Activated CD8-positive, alpha-beta memory T cell treated with anti-CD3 and anti-CD28 coated beads for 4 hours (primary cell): ENCODE data around the gene ZNF189.
"Not testable (repeated sequence)": the region's sequence is repeated elsewhere in the genome, so short reads cannot be mapped to it uniquely, and the experiment has no call there.

Source experiments
- DNase-seq, 2 donors: peaks; one replicate each; pipeline ENCODE4 v3.0.0-alpha.2; 2020; ENCODE audit warnings: low read depth in 2 of 2

ZNF189 gene

GRCh38 chr9:101380295-101380694, 18.4 kb upstream of the ZNF189 start:
- DNase-seq, result no peak

GRCh38 chr9:101381118-101381517, 17.5 kb upstream of the ZNF189 start:
- DNase-seq, result no peak

GRCh38 chr9:101381833-101382342, 16.8 kb upstream of the ZNF189 start:
- no peak for DNase-seq

GRCh38 chr9:101383361-101383760, 15.3 kb upstream of the ZNF189 start:
- DNase-seq, result no peak

- DNase-seq, result not testable (repeated sequence)
These were observed 13.6 kb upstream of the ZNF189 start, which contains the start of gene BAAT for GRCh38 chr9:101384873-101385536. Gene BAAT, minus strand, starts transcription at chr9:101385006. Its CDS starts 13,602 bp downstream, at chr9:101371404.

- DNase-seq, result no peak
These were observed 10.7 kb upstream of the ZNF189 start for GRCh38 chr9:101387871-101388506.

GRCh38 chr9:101388507-101388993, 10.1 kb upstream of the ZNF189 start:
- DNase-seq, result no peak

GRCh38 chr9:101393135-101393534, 5.5 kb upstream of the ZNF189 start:
- DNase-seq, result no peak

- DNase-seq, result no peak
These were observed 4.0 kb upstream of the ZNF189 start for GRCh38 chr9:101394687-101395086.

- DNase-seq, result no peak
These were observed 944 bp upstream of the ZNF189 start for GRCh38 chr9:101397746-101398067.

- no peak for DNase-seq
These were observed 435 bp downstream of the ZNF189 start for GRCh38 chr9:101398930-101399642.

- no peak for DNase-seq
These were observed 956 bp downstream of the ZNF189 start for GRCh38 chr9:101399643-101399970.

- DNase-seq, result no peak
These were observed 1.5 kb downstream of the ZNF189 start for GRCh38 chr9:101400120-101400519.

GRCh38 chr9:101403516-101404285, 5.0 kb downstream of the ZNF189 start:
- DNase-seq, result no peak

- no peak for DNase-seq
These were observed 9.9 kb downstream of the ZNF189 start for GRCh38 chr9:101408374-101409078.

GRCh38 chr9:101409079-101409477, 10.4 kb downstream of the ZNF189 start:
- no peak for DNase-seq

- DNase-seq, result no peak
These were observed 16.2 kb downstream of the ZNF189 start for GRCh38 chr9:101414839-101415238.

- no peak for DNase-seq
These were observed 16.9 kb downstream of the ZNF189 start for GRCh38 chr9:101415578-101415977.

- DNase-seq, result no peak
These were observed 18.7 kb downstream of the ZNF189 start for GRCh38 chr9:101417389-101417788.

- no peak for DNase-seq
These were observed 19.3 kb downstream of the ZNF189 start for GRCh38 chr9:101417977-101418376.
